Spleen (tissue), 7 donors: Measurements from ENCODE around the gene SEMA3G.

ENCODE experiments used
- POLR2A ChIP-seq, 3 donors: fragments of 450-650 bp; IDR thresholded peaks; one replicate each; pipeline ENCODE4 v1.5.1; 2017; ENCODE audit warnings: antibody characterized with exemption in 3 of 3, mild to moderate bottlenecking in 1 of 3
- POLR2AphosphoS5 ChIP-seq, 3 donors: sonication (generic); formaldehyde crosslinking; IDR thresholded peaks; one replicate each; pipeline ENCODE4 v1.5.1; 2017; ENCODE audit warnings: antibody characterized with exemption in 3 of 3
- TF ChIP-seq, protein P1 (sequence below), 11 experiments: fragments of 200-600 bp in 7 of 11; fragments of 450-650 bp in 4 of 11; sonication (generic) in 4 of 11; IDR thresholded peaks in 8 of 11; conservative IDR thresholded peaks in 3 of 11; 1 replicate in 7 of 11; 2 replicates in 4 of 11; pipeline versions ENCODE4 v1.4.0 to v1.8.0; 2016 to 2021; ENCODE audit warnings: antibody characterized with exemption in 11 of 11, inconsistent platforms in 4 of 11, mild to moderate bottlenecking in 1 of 11
- donor health status: DM: no; HTN: no; CAD: no; lungs with moderate emphysema.
- donor health status: DM: no; HTN: no; CAD: no.
- donor health status: DM: no; HTN: no; CAD: no.

DNA sequence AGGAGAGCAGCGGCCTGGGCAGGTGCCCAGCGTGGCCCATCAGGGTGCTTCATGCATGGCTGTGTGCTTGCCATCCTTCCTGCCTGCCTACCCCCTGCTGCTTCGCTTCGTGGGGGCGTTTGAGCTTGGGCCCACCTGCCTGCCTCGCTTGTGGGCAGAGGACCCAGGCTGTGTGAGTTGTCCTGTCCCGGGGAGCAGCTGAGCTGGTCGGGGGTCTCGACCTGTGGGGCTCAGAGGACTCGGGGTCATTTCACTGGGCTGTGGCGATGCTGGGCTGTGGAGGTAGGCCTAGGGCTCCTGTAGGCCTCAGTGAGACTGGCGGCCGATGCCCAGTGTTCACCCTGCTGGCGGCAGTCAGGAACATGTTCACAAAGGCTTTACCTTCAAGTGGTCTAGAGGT lies 38.2 kb upstream of the SEMA3G start:
- TF ChIP-seq, protein P1, sequence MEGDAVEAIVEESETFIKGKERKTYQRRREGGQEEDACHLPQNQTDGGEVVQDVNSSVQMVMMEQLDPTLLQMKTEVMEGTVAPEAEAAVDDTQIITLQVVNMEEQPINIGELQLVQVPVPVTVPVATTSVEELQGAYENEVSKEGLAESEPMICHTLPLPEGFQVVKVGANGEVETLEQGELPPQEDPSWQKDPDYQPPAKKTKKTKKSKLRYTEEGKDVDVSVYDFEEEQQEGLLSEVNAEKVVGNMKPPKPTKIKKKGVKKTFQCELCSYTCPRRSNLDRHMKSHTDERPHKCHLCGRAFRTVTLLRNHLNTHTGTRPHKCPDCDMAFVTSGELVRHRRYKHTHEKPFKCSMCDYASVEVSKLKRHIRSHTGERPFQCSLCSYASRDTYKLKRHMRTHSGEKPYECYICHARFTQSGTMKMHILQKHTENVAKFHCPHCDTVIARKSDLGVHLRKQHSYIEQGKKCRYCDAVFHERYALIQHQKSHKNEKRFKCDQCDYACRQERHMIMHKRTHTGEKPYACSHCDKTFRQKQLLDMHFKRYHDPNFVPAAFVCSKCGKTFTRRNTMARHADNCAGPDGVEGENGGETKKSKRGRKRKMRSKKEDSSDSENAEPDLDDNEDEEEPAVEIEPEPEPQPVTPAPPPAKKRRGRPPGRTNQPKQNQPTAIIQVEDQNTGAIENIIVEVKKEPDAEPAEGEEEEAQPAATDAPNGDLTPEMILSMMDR (IDR thresholded peaks at IDR 0.05 in 8 of 11, conservative IDR thresholded peaks at IDR 0.05 in 3 of 11): no peak
- TF ChIP-seq POLR2AphosphoS5 (IDR thresholded peaks at IDR 0.05) (peak in 1 of 3 donors; percentile 46), POLR2A (IDR thresholded peaks at IDR 0.05) (no peak)
